Panc1 (cell line): ENCODE measurements around the gene RPH3AL. TPM values are rescaled to one million over a fixed set of nuclear protein-coding genes. Genes with fewer than 3 reads are reported as not detected.

ENCODE experiments used
- ATAC-seq: fragments of 200-7000 bp; cut with Tn5 transposase; 2 replicates; pipeline ENCODE4 v1.9.1; 2020; ENCODE audit warnings: mild to moderate bottlenecking, moderate library complexity
- BruUV-seq: library from RNA; stranded (reverse); fragments of 400-500 nt; replicated peaks from 2 replicates; lab custom pipeline; 2021; lab: Mats Ljungman, UMichigan
- CTCF ChIA-PET: fragments of 300-600 bp; sonication (Branson Sonifier 250); formaldehyde crosslinking; loops from one replicate; lab custom pipeline; 2022; ENCODE audit warnings: antibody characterized with exemption; lab: Charles Lee
- POLR2A ChIA-PET: fragments of 300-600 bp; sonication (Branson Sonifier 250); formaldehyde crosslinking; loops from one replicate; lab custom pipeline; 2022; ENCODE audit warnings: antibody characterized with exemption; lab: Charles Lee
- DNase-seq: peaks from one replicate; pipeline ENCODE4 v3.0.0-alpha.2; 2010; ENCODE audit warnings: low read depth, low spot score
- H3K27ac ChIP-seq: 2 replicates; pipeline ENCODE4 v1.5.1; 2011; ENCODE audit warnings: mild to moderate bottlenecking, low read length, inconsistent platforms
- H3K27me3 ChIP-seq: fragments of 200-500 bp; sonication (Bioruptor generic); 2 replicates; pipeline ENCODE4 v1.6.0; 2014; ENCODE audit warnings: low read length, inconsistent platforms; ENCODE audit not compliant: control insufficient read depth, insufficient read depth
- H3K36me3 ChIP-seq: fragments of 200-500 bp; sonication (Bioruptor generic); 2 replicates; pipeline ENCODE4 v1.5.1; 2014; ENCODE audit warnings: inconsistent platforms, mild to moderate bottlenecking, low read length, moderate library complexity; ENCODE audit not compliant: control insufficient read depth, insufficient read depth
- H3K4me1 ChIP-seq: 2 replicates; pipeline ENCODE4 v1.5.1; 2011; ENCODE audit warnings: inconsistent platforms, mild to moderate bottlenecking, low read length, moderate library complexity; ENCODE audit not compliant: control insufficient read depth, insufficient read depth
- H3K4me3 ChIP-seq, 2 experiments: 2 replicates each; pipeline ENCODE4 v1.5.1; 2011 to 2012; ENCODE audit warnings: low read depth in 2 of 2, low read length in 2 of 2, mild to moderate bottlenecking in 2 of 2, inconsistent platforms in 1 of 2, moderate library complexity in 1 of 2
- H3K9me3 ChIP-seq: fragments of 200-500 bp; sonication (Bioruptor generic); 2 replicates; pipeline ENCODE4 v1.5.1; 2014; ENCODE audit warnings: low read depth, mild to moderate bottlenecking, inconsistent platforms, low read length, moderate library complexity; ENCODE audit not compliant: control insufficient read depth, insufficient read depth
- CTCF ChIP-seq: fragments of 450-650 bp; IDR thresholded peaks from 2 replicates; pipeline ENCODE4 v1.5.1; 2017; ENCODE audit warnings: mild to moderate bottlenecking
- POLR2AphosphoS5 ChIP-seq: IDR thresholded peaks from 2 replicates; pipeline ENCODE4 v1.6.1; 2012; ENCODE audit warnings: mild to moderate bottlenecking, low read depth, low read length, moderate library complexity
- REST ChIP-seq, 2 experiments: IDR thresholded peaks; 2 replicates each; pipeline ENCODE4 v1.6.1; 2011 to 2012; ENCODE audit warnings: low read depth in 2 of 2, control low read depth in 1 of 2, low read length in 1 of 2, mild to moderate bottlenecking in 1 of 2, moderate library complexity in 1 of 2; ENCODE audit not compliant: insufficient read depth in 1 of 2
- SIN3A ChIP-seq: IDR thresholded peaks from 2 replicates; pipeline ENCODE4 v1.6.1; 2012; ENCODE audit warnings: low read depth, mild to moderate bottlenecking, low read length, moderate library complexity, borderline replicate concordance; ENCODE audit not compliant: insufficient read depth
- TCF7L2 ChIP-seq: IDR thresholded peaks from 2 replicates; pipeline ENCODE4 v1.6.1; 2011; ENCODE audit warnings: mild to moderate bottlenecking, low read depth, low read length, inconsistent platforms
- in situ Hi-C: cut with HindIII; loops from 2 replicates; pipeline ENCODE4 v1.10.0; 2016; ENCODE audit warnings: low sequenced_read_pairs, low pct_unique_long_range_greater_than_20kb
- intact Hi-C: fragments of 100-400 bp; cut with micrococcal nuclease; formaldehyde crosslinking; loops from one replicate; pipeline ENCODE4 v1.10.0; 2022; ENCODE audit not compliant: unreplicated experiment
- total RNA-seq: library from RNA; stranded (reverse); gene quantifications from one replicate; pipeline ENCODE4 v1.2.1, GENCODE V29; 2021; ENCODE audit not compliant: unreplicated experiment

The RPH3AL gene
- total RNA-seq, 1 experiment from 2014 or later = 2.2 TPM

DNA sequence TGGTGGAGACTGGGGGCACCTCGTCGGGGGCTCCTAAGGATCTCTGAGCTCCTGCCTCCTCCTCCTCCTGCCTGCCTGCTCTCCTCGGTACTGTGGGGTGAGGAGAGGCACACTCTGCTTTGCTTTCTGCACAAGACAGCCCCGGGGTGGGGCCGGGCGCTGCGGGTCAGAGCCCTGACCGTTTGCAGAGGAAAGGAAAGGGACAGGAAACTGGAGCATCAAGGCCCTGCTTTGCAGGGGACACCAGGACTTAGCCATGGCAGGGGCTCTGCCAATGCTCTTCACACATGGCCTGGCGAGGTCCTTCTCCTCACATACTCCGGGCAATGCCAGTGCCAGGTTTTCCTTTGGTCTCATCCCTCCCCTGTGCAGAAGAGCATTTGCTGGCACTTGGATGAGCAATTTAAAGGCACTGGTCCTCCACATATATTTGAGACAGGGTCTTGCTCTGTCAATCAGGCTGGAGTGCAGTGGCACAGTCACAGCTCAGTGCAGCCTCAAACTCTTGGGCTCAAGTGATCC is 147.4 kb downstream of the RPH3AL start:
- intact Hi-C loops (no loop called here), in situ Hi-C loops (no loop called here)
- Histone ChIP-seq H3K36me3 (no peaks in the 10 kb centered on the region), H3K27ac (no peak overlapping the region), H3K27me3 (no peaks in the 10 kb centered on the region), H3K4me3 (no peak overlapping the region), H3K4me1 (peaks cover 6% of the 10 kb centered on the region), H3K9me3 (no peaks in the 10 kb centered on the region)
- DNase-seq = no peak
- no TSS peak for BruUV-seq
- CTCF ChIA-PET = no interaction called here
- peak; percentile 54; the same call in 1 of the 2 replicates for ATAC-seq
- POLR2A ChIA-PET = no interaction called here
- TF ChIP-seq POLR2AphosphoS5 = no peak
- no peak for TF ChIP-seq TCF7L2
- no peak for TF ChIP-seq REST (IDR thresholded peaks at IDR 0.05; ENCODE audit: insufficient read depth in 1 of 2, low read depth in 2 of 2, low read length in 1 of 2)
- no peak for TF ChIP-seq SIN3A
- no peak for TF ChIP-seq CTCF

DNA sequence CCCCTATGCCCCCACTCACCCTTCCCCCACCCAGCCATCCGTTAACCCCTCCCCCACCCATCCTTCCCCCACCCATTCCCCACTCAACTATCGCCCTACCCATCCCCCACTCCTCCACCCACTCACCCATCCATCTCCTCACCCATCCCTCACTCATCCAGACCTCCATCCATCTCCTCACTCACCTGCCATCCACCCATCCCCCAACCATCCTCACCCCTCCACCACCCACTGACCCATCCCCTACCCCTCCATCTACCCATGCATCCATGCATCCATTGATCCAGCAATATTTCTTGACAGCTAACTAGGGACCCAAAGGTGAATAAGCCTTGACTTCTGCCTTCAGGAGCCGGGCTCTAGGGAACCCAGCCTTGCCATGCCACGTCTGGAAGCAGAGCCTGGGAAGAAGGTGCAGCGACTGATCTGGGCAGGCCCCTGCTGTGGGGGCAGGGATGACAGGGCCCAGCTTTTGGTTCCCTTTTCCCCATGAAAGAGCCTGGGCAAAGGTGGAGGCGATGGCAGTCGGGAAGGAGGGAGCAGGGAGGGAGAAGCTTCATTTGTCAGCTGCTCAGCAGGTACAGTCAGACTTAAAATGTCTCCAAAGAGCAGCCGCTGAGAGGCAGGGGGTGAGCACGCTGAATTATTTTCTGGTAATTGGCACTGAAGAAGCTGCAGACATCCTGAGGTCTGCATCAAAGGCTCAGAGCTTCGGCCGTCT is 148.0 kb downstream of the RPH3AL start:
- intact Hi-C loops = no loop called here
- no peaks in the 10 kb centered on the region for H3K27me3 ChIP-seq
- no TSS peak for BruUV-seq
- CTCF ChIA-PET = no interaction called here
- H3K27ac ChIP-seq = no peak overlapping the region
- no peak for DNase-seq
- H3K36me3 ChIP-seq = no peaks in the 10 kb centered on the region
- no peak overlapping the region for H3K4me3 ChIP-seq
- peaks cover 12% of the 10 kb centered on the region for H3K4me1 ChIP-seq
- H3K9me3 ChIP-seq = no peaks in the 10 kb centered on the region
- in situ Hi-C loops = no loop called here
- POLR2A ChIA-PET = no interaction called here
- no peak for ATAC-seq
- TF ChIP-seq CTCF (no peak), SIN3A (no peak), TCF7L2 (no peak), POLR2AphosphoS5 (no peak), REST (IDR thresholded peaks at IDR 0.05; ENCODE audit: insufficient read depth in 1 of 2, low read depth in 2 of 2, low read length in 1 of 2) (no peak)
